HEK293 (cell line): ENCODE measurements around the gene ACAP2.

Experiments
- CTCF ChIA-PET: fragments of 350-600 bp; formaldehyde crosslinking; extraction: SDS; loops from one replicate; lab custom pipeline; 2021; ENCODE audit warnings: antibody characterized with exemption; lab: Yijun Ruan, JAX
- POLR2A ChIA-PET: fragments of 300-600 bp; formaldehyde crosslinking; extraction: SDS; loops from one replicate; lab custom pipeline; 2020; ENCODE audit warnings: antibody characterized with exemption, inconsistent platforms; lab: Yijun Ruan, JAX
- H3K27ac ChIP-seq: fragments of 200-500 bp; sonication (Bioruptor generic); 2 replicates; pipeline ENCODE4 v1.5.1; 2014; ENCODE audit warnings: low read depth, low read length, control low read depth, inconsistent platforms; ENCODE audit errors: extremely low read depth
- H3K36me3 ChIP-seq, 2 experiments: fragments of 200-500 bp in 1 of 2; sonication (Bioruptor generic) in 1 of 2; 1 replicate in 1 of 2; 2 replicates in 1 of 2; pipeline ENCODE4 v1.5.1; 2014 to 2017; ENCODE audit warnings: inconsistent platforms in 2 of 2, low read length in 2 of 2; ENCODE audit not compliant: control insufficient read depth in 2 of 2, insufficient read depth in 1 of 2
- H3K4me1 ChIP-seq: fragments of 200-500 bp; sonication (Bioruptor generic); 2 replicates; pipeline ENCODE4 v1.5.1; 2014; ENCODE audit warnings: mild to moderate bottlenecking, low read length, inconsistent platforms; ENCODE audit not compliant: control insufficient read depth, insufficient read depth
- H3K4me3 ChIP-seq: 2 replicates; pipeline ENCODE4 v1.5.1; 2011; ENCODE audit warnings: low read depth, mild to moderate bottlenecking, control low read depth, low read length, moderate library complexity
- H3K9me3 ChIP-seq: fragments of 200-500 bp; sonication (Bioruptor generic); 2 replicates; pipeline ENCODE4 v1.5.1; 2014; ENCODE audit warnings: low read depth, low read length, inconsistent platforms; ENCODE audit not compliant: control insufficient read depth, insufficient read depth
- KLF8 ChIP-seq: fragments of 450-650 bp; formaldehyde crosslinking; IDR thresholded peaks from 2 replicates; pipeline ENCODE4 v1.5.1; 2016; ENCODE audit warnings: missing biosample characterization, missing genetic modification characterization
- MZF1 ChIP-seq: fragments of 450-650 bp; formaldehyde crosslinking; IDR thresholded peaks from 2 replicates; pipeline ENCODE4 v1.5.1; 2017; ENCODE audit warnings: missing biosample characterization, missing genetic modification characterization, borderline replicate concordance
- OVOL3 ChIP-seq: fragments of 450-650 bp; formaldehyde crosslinking; IDR thresholded peaks from 2 replicates; pipeline ENCODE4 v1.5.1; 2016; ENCODE audit warnings: missing biosample characterization, missing genetic modification characterization
- TCF7L2 ChIP-seq: IDR thresholded peaks from 2 replicates; pipeline ENCODE4 v1.6.1; 2011; ENCODE audit warnings: low read depth, mild to moderate bottlenecking, inconsistent platforms, low read length, moderate library complexity, borderline replicate concordance
- ZBTB17 ChIP-seq: fragments of 450-650 bp; formaldehyde crosslinking; IDR thresholded peaks from 2 replicates; pipeline ENCODE4 v1.5.1; 2016; ENCODE audit warnings: missing biosample characterization, missing genetic modification characterization
- ZBTB8A ChIP-seq: fragments of 450-650 bp; formaldehyde crosslinking; IDR thresholded peaks from 2 replicates; pipeline ENCODE4 v1.5.1; 2016; ENCODE audit warnings: missing biosample characterization, missing genetic modification characterization
- ZEB2 ChIP-seq: fragments of 450-650 bp; formaldehyde crosslinking; IDR thresholded peaks from 2 replicates; pipeline ENCODE4 v1.5.1; 2016; ENCODE audit warnings: missing biosample characterization, missing genetic modification characterization
- ZFP41 ChIP-seq: fragments of 450-650 bp; formaldehyde crosslinking; IDR thresholded peaks from 2 replicates; pipeline ENCODE4 v1.5.1; 2016; ENCODE audit warnings: missing biosample characterization, missing genetic modification characterization, borderline replicate concordance
- ZNF202 ChIP-seq: fragments of 450-650 bp; formaldehyde crosslinking; IDR thresholded peaks from 2 replicates; pipeline ENCODE4 v1.5.1; 2016; ENCODE audit warnings: missing biosample characterization, missing genetic modification characterization, borderline replicate concordance
- ZNF214 ChIP-seq: fragments of 450-650 bp; formaldehyde crosslinking; IDR thresholded peaks from 2 replicates; pipeline ENCODE4 v1.5.1; 2017; ENCODE audit warnings: missing biosample characterization, mild to moderate bottlenecking, missing genetic modification characterization, borderline replicate concordance
- ZNF223 ChIP-seq: fragments of 450-650 bp; formaldehyde crosslinking; IDR thresholded peaks from 2 replicates; pipeline ENCODE4 v1.5.1; 2016; ENCODE audit warnings: missing biosample characterization, missing genetic modification characterization
- ZNF416 ChIP-seq: fragments of 450-650 bp; formaldehyde crosslinking; IDR thresholded peaks from 2 replicates; pipeline ENCODE4 v1.5.1; 2016; ENCODE audit warnings: missing biosample characterization, missing genetic modification characterization
- ZNF48 ChIP-seq: fragments of 450-650 bp; formaldehyde crosslinking; IDR thresholded peaks from 2 replicates; pipeline ENCODE4 v1.5.1; 2016; ENCODE audit warnings: missing biosample characterization, missing genetic modification characterization
- ZNF549 ChIP-seq: fragments of 450-650 bp; IDR thresholded peaks from 2 replicates; pipeline ENCODE4 v1.5.1; 2018; ENCODE audit warnings: missing biosample characterization, missing genetic modification characterization, mild to moderate bottlenecking, inconsistent platforms, moderate library complexity
- ZNF555 ChIP-seq: fragments of 450-650 bp; formaldehyde crosslinking; conservative IDR thresholded peaks from 2 replicates; pipeline ENCODE4 v1.5.1; 2017; ENCODE audit warnings: missing biosample characterization, mild to moderate bottlenecking, missing genetic modification characterization, inconsistent platforms
- ZNF629 ChIP-seq: fragments of 450-650 bp; formaldehyde crosslinking; IDR thresholded peaks from 2 replicates; pipeline ENCODE4 v1.5.1; 2017; ENCODE audit warnings: missing biosample characterization, missing genetic modification characterization
- TF ChIP-seq, protein P1 (sequence below): fragments of 450-650 bp; formaldehyde crosslinking; IDR thresholded peaks from 2 replicates; pipeline ENCODE4 v1.5.1; 2016; ENCODE audit warnings: missing biosample characterization, missing genetic modification characterization
- TF ChIP-seq, protein P2 (sequence below): fragments of 450-650 bp; formaldehyde crosslinking; IDR thresholded peaks from 2 replicates; pipeline ENCODE4 v1.5.1; 2016; ENCODE audit warnings: missing biosample characterization, missing genetic modification characterization
- TF ChIP-seq, protein P3 (sequence below): IDR thresholded peaks from 2 replicates; pipeline ENCODE4 v1.6.1; 2011; ENCODE audit warnings: mild to moderate bottlenecking, low read depth, low read length, borderline replicate concordance
- TF ChIP-seq, protein P4 (sequence below): fragments of 450-650 bp; formaldehyde crosslinking; IDR thresholded peaks from 2 replicates; pipeline ENCODE4 v1.5.1; 2016; ENCODE audit warnings: missing biosample characterization, missing genetic modification characterization
- TF ChIP-seq, protein P5 (sequence below): fragments of 450-650 bp; formaldehyde crosslinking; IDR thresholded peaks from 2 replicates; pipeline ENCODE4 v1.5.1; 2016; ENCODE audit warnings: missing biosample characterization, missing genetic modification characterization
- TF ChIP-seq, protein P6 (sequence below): fragments of 450-650 bp; formaldehyde crosslinking; IDR thresholded peaks from 2 replicates; pipeline ENCODE4 v1.5.1; 2016; ENCODE audit warnings: missing biosample characterization, missing genetic modification characterization

The ACAP2 gene

DNA sequence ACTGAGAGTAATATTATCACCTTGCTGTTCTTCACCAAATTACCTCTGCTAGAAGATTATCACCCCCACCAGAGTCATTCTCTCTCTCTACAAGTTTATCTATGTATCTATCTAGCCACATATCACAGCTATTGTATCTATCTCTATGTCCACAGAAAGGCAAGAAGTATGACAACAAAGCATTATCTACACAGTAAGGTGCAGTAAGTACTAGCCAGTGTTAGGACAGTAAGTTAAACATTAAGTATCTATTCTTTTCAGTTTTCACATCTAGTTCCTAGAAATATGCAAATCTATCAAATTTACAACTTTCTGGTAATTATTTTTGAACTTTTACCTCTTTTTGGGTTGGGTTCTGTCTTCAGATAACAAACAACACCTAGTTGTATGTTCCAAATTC, 145.4 kb downstream of the ACAP2 start:
- TF ChIP-seq ZBTB8A (no peak), ZBTB17 (tag by site-specific recombination) (no peak), ZNF214 (tag by site-specific recombination) (no peak), ZNF202 (tag by site-specific recombination) (no peak), KLF8 (tag by site-specific recombination) (no peak), ZNF223 (tag by site-specific recombination) (no peak), OVOL3 (tag by site-specific recombination) (no peak), ZNF629 (no peak), MZF1 (no peak), TCF7L2 (no peak), ZNF48 (no peak)
- TF ChIP-seq, protein P1, sequence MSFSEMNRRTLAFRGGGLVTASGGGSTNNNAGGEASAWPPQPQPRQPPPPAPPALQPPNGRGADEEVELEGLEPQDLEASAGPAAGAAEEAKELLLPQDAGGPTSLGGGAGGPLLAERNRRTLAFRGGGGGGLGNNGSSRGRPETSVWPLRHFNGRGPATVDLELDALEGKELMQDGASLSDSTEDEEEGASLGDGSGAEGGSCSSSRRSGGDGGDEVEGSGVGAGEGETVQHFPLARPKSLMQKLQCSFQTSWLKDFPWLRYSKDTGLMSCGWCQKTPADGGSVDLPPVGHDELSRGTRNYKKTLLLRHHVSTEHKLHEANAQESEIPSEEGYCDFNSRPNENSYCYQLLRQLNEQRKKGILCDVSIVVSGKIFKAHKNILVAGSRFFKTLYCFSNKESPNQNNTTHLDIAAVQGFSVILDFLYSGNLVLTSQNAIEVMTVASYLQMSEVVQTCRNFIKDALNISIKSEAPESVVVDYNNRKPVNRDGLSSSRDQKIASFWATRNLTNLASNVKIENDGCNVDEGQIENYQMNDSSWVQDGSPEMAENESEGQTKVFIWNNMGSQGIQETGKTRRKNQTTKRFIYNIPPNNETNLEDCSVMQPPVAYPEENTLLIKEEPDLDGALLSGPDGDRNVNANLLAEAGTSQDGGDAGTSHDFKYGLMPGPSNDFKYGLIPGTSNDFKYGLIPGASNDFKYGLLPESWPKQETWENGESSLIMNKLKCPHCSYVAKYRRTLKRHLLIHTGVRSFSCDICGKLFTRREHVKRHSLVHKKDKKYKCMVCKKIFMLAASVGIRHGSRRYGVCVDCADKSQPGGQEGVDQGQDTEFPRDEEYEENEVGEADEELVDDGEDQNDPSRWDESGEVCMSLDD (tag by site-specific recombination) = no peak
- TF ChIP-seq, protein P2, sequence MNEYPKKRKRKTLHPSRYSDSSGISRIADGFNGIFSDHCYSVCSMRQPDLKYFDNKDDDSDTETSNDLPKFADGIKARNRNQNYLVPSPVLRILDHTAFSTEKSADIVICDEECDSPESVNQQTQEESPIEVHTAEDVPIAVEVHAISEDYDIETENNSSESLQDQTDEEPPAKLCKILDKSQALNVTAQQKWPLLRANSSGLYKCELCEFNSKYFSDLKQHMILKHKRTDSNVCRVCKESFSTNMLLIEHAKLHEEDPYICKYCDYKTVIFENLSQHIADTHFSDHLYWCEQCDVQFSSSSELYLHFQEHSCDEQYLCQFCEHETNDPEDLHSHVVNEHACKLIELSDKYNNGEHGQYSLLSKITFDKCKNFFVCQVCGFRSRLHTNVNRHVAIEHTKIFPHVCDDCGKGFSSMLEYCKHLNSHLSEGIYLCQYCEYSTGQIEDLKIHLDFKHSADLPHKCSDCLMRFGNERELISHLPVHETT (tag by site-specific recombination) = no peak
- TF ChIP-seq, protein P3, sequence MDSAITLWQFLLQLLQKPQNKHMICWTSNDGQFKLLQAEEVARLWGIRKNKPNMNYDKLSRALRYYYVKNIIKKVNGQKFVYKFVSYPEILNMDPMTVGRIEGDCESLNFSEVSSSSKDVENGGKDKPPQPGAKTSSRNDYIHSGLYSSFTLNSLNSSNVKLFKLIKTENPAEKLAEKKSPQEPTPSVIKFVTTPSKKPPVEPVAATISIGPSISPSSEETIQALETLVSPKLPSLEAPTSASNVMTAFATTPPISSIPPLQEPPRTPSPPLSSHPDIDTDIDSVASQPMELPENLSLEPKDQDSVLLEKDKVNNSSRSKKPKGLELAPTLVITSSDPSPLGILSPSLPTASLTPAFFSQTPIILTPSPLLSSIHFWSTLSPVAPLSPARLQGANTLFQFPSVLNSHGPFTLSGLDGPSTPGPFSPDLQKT = no peak
- ChIA-PET CTCF (interaction anchor here (0.6 kb wide), 1 partner anchor 11 kb away, joined by 3 read pairs; no protein-coding TSS in a partner anchor), POLR2A (no interaction called here)
- Histone ChIP-seq H3K4me3 (no peak overlapping the region), H3K4me1 (no peaks in the 10 kb centered on the region), H3K27ac (no peak overlapping the region), H3K9me3 (no peaks in the 10 kb centered on the region), H3K36me3 (peaks cover 0 to 18% of the 10 kb centered on the region in 2 experiments; a peak in 2 of 3 replicates)

DNA sequence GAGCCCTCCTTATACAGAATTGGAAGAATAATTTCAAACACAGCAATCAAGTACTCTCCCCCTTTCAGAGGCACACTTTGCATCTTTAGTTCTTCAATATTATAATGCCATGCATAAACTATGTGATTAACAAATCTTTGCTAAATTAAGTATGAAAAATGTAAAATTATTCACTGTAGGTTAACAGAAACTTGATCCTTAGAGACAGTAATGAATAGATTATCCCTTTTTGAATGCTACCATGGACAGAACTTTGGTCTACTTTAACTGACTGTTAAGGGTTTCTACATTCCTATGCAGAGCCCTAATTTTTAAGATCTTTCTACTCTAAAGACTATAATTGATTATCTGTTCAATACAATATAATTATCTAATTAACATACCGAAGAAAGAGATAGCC, 146.2 kb downstream of the ACAP2 start:
- CTCF ChIA-PET = no interaction called here
- Histone ChIP-seq H3K9me3 (no peaks in the 10 kb centered on the region), H3K4me3 (no peak overlapping the region), H3K4me1 (no peaks in the 10 kb centered on the region), H3K36me3 (peaks cover 0 to 19% of the 10 kb centered on the region in 2 experiments; a peak in 2 of 3 replicates), H3K27ac (no peak overlapping the region)
- POLR2A ChIA-PET = no interaction called here
- no peak for TF ChIP-seq ZFP41
- TF ChIP-seq, protein P4, sequence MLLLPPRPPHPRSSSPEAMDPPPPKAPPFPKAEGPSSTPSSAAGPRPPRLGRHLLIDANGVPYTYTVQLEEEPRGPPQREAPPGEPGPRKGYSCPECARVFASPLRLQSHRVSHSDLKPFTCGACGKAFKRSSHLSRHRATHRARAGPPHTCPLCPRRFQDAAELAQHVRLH = no peak
- TF ChIP-seq ZEB2 (tag by site-specific recombination) = no peak
- TF ChIP-seq, protein P5, sequence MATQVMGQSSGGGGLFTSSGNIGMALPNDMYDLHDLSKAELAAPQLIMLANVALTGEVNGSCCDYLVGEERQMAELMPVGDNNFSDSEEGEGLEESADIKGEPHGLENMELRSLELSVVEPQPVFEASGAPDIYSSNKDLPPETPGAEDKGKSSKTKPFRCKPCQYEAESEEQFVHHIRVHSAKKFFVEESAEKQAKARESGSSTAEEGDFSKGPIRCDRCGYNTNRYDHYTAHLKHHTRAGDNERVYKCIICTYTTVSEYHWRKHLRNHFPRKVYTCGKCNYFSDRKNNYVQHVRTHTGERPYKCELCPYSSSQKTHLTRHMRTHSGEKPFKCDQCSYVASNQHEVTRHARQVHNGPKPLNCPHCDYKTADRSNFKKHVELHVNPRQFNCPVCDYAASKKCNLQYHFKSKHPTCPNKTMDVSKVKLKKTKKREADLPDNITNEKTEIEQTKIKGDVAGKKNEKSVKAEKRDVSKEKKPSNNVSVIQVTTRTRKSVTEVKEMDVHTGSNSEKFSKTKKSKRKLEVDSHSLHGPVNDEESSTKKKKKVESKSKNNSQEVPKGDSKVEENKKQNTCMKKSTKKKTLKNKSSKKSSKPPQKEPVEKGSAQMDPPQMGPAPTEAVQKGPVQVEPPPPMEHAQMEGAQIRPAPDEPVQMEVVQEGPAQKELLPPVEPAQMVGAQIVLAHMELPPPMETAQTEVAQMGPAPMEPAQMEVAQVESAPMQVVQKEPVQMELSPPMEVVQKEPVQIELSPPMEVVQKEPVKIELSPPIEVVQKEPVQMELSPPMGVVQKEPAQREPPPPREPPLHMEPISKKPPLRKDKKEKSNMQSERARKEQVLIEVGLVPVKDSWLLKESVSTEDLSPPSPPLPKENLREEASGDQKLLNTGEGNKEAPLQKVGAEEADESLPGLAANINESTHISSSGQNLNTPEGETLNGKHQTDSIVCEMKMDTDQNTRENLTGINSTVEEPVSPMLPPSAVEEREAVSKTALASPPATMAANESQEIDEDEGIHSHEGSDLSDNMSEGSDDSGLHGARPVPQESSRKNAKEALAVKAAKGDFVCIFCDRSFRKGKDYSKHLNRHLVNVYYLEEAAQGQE (tag by site-specific recombination) = peak; percentile 57
- TF ChIP-seq, protein P6, sequence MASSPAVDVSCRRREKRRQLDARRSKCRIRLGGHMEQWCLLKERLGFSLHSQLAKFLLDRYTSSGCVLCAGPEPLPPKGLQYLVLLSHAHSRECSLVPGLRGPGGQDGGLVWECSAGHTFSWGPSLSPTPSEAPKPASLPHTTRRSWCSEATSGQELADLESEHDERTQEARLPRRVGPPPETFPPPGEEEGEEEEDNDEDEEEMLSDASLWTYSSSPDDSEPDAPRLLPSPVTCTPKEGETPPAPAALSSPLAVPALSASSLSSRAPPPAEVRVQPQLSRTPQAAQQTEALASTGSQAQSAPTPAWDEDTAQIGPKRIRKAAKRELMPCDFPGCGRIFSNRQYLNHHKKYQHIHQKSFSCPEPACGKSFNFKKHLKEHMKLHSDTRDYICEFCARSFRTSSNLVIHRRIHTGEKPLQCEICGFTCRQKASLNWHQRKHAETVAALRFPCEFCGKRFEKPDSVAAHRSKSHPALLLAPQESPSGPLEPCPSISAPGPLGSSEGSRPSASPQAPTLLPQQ (tag by site-specific recombination) = no peak
- no peak for TF ChIP-seq ZNF549 (tag by site-specific recombination)
- TF ChIP-seq ZNF416 (tag by site-specific recombination) = no peak
- no peak for TF ChIP-seq ZNF555 (tag by site-specific recombination)
